Vagina (tissue), 2 donors: ENCODE measurements around the gene STK11. TPM values are rescaled to one million over a fixed set of nuclear protein-coding genes. Genes with fewer than 3 reads are reported as not detected.

Source experiments
- DNase-seq, 2 donors: peaks; one replicate each; pipeline ENCODE4 v3.0.0-alpha.2; 2017; ENCODE audit errors: extremely low spot score in 2 of 2
- H3K27ac ChIP-seq: fragments of 200-600 bp; sonication (generic); one replicate; pipeline ENCODE4 v1.5.1; 2019
- H3K27me3 ChIP-seq: fragments of 200-600 bp; sonication (generic); one replicate; pipeline ENCODE4 v1.5.1; 2019
- H3K36me3 ChIP-seq, 2 donors: fragments of 200-600 bp; sonication (generic); one replicate each; pipeline ENCODE4 v1.5.1; 2017 to 2019
- H3K4me1 ChIP-seq: fragments of 200-600 bp; sonication (generic); one replicate; pipeline ENCODE4 v1.5.1; 2019
- H3K4me3 ChIP-seq, 2 donors: fragments of 200-600 bp; sonication (generic); 1 replicate in 1 of 2; 2 replicates in 1 of 2; pipeline ENCODE4 v1.5.1; 2016 to 2019
- H3K9me3 ChIP-seq: fragments of 200-600 bp; sonication (generic); one replicate; pipeline ENCODE4 v1.5.1; 2019
- POLR2A ChIP-seq, 2 donors: fragments of 450-650 bp; IDR thresholded peaks; one replicate each; pipeline ENCODE4 v1.6.1; 2017; ENCODE audit warnings: antibody characterized with exemption in 2 of 2, mild to moderate bottlenecking in 2 of 2, moderate library complexity in 2 of 2
- POLR2AphosphoS5 ChIP-seq, 2 donors: sonication (generic); formaldehyde crosslinking; IDR thresholded peaks; one replicate each; pipeline ENCODE4 v1.9.0; 2017; ENCODE audit warnings: antibody characterized with exemption in 2 of 2, mild to moderate bottlenecking in 2 of 2, low read depth in 1 of 2; ENCODE audit not compliant: insufficient read depth in 1 of 2
- intact Hi-C: fragments of 100-400 bp; cut with DNase I; formaldehyde crosslinking; loops from one replicate; pipeline ENCODE4 v1.15.1; 2023
- total RNA-seq: library from RNA; depleted of rRNA; stranded (reverse); fragments of >200 nt; gene quantifications from one replicate; pipeline ENCODE4 v1.2.3, GENCODE V29; 2016
- TF ChIP-seq, protein P1 (sequence below), 3 experiments: fragments of 450-650 bp in 2 of 3; fragments of 200-600 bp in 1 of 3; sonication (generic) in 1 of 3; IDR thresholded peaks; one replicate each; pipeline ENCODE4 v1.5.1; 2017 to 2019; ENCODE audit warnings: antibody characterized with exemption in 3 of 3, mild to moderate bottlenecking in 2 of 3, moderate library complexity in 2 of 3

Gene STK11
- total RNA-seq, 1 donor from 2014 or later, result 54.5 TPM

DNA sequence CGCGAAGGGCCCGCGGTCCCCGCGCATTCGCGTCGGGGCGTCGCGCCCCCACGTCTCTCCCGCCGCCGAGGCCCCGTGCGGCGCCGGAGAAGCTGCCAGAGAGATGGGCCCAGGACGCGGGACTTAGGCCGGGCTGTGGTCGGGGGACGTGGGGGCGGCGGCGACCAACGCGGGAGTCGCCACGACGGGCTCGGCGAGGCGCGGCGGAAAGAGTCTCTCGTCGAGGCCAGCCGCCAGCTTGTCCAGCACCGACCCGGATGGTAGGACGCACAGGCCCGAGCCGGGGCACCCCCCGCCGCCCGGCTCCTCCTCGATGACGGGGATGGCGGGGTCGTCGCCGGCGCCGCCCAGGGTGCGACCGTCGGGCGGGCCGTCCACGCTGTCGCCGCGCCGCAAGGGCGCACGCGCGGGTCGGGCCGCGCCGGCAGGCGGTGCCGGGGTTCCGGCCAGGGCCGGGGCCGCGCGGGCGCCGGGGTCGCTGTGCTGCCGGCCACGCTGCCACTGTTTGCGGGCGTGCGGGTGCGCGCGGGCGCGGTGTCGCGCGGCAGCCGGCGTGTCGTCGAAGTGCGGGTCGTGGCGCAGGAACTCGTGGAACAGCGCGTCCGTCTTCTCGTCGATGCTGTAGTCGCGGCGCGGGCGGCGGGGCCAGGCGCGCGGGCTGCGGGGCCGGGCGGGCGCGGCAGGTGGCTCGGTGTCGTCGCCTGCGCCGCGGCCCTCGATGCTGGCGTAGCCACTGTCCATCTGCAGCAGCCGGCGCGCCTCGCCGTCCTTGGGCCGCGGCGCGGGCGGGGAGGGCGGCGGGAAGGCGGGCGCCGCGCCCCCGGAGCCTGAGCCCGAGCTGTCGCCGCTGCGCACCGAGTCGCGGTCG lies 23.7 kb downstream of the STK11 start:
- peaks cover 22% of the 10 kb centered on the region for H3K4me1 ChIP-seq
- H3K4me3 ChIP-seq, result no peak overlapping the region
- intact Hi-C loops, result no loop called here
- no peaks in the 10 kb centered on the region for H3K9me3 ChIP-seq
- TF ChIP-seq POLR2A (IDR thresholded peaks at IDR 0.05), result no peak
- TF ChIP-seq, protein P1, sequence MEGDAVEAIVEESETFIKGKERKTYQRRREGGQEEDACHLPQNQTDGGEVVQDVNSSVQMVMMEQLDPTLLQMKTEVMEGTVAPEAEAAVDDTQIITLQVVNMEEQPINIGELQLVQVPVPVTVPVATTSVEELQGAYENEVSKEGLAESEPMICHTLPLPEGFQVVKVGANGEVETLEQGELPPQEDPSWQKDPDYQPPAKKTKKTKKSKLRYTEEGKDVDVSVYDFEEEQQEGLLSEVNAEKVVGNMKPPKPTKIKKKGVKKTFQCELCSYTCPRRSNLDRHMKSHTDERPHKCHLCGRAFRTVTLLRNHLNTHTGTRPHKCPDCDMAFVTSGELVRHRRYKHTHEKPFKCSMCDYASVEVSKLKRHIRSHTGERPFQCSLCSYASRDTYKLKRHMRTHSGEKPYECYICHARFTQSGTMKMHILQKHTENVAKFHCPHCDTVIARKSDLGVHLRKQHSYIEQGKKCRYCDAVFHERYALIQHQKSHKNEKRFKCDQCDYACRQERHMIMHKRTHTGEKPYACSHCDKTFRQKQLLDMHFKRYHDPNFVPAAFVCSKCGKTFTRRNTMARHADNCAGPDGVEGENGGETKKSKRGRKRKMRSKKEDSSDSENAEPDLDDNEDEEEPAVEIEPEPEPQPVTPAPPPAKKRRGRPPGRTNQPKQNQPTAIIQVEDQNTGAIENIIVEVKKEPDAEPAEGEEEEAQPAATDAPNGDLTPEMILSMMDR (IDR thresholded peaks at IDR 0.05), result no peak
- no peak overlapping the region for H3K27ac ChIP-seq
- H3K27me3 ChIP-seq, result no peaks in the 10 kb centered on the region
- DNase-seq, result no peak
- peaks cover 0 to 19% of the 10 kb centered on the region in 2 donors for H3K36me3 ChIP-seq

DNA sequence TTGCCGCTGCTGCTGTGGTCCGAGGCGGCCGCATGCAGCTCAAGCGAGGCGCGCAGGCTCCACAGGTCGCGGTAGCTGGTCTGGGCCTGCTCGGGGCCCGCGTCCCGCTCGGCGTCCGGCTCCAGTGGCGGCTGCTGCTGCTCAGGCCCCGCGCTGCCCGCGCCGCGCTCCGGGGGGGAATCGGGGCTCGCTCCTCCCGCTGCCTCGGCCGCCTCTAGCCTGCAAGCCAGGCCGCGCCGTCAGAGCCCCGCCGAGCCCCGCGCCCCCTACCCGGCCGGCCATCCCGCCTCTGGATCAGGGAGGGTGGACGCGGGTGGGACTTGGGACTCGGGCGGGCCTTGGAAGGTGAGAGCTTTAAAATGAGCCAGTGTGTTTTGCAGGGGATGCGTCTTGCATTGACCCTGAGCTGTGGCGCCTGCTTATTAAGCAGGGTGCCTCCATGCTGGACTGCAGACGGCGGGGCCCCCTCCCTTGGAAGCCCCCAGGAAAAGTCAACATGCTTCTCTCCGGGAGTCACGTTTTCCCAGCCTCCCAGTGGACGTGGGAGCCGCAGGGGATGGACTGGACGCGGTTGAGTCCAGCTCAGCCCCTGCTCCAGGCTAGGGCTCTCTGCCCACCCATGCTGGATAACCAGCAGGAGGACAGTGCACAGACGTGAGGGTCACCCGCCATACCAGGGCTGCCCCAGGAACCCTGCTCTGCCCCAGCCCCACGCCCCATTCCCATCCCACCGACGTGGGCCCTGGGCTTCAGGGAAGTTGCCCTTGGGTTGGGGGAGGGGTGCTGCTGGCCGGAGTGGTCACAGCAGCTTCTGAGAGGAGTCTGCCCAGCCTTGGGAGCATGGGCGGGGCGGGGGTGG lies 24.6 kb downstream of the STK11 start:
- intact Hi-C loops, result no loop called here
- peaks cover 22% of the 10 kb centered on the region for H3K4me1 ChIP-seq
- DNase-seq, result no peak
- no peak overlapping the region for H3K4me3 ChIP-seq
- TF ChIP-seq, protein P1 (IDR thresholded peaks at IDR 0.05), result no peak
- TF ChIP-seq POLR2A (IDR thresholded peaks at IDR 0.05) (no peak), POLR2AphosphoS5 (IDR thresholded peaks at IDR 0.05; ENCODE audit: insufficient read depth in 1 of 2, low read depth in 1 of 2) (no peak)
- H3K27me3 ChIP-seq, result no peaks in the 10 kb centered on the region
- H3K27ac ChIP-seq, result no peak overlapping the region
- peaks cover 0 to 19% of the 10 kb centered on the region in 2 donors for H3K36me3 ChIP-seq
- no peaks in the 10 kb centered on the region for H3K9me3 ChIP-seq

DNA sequence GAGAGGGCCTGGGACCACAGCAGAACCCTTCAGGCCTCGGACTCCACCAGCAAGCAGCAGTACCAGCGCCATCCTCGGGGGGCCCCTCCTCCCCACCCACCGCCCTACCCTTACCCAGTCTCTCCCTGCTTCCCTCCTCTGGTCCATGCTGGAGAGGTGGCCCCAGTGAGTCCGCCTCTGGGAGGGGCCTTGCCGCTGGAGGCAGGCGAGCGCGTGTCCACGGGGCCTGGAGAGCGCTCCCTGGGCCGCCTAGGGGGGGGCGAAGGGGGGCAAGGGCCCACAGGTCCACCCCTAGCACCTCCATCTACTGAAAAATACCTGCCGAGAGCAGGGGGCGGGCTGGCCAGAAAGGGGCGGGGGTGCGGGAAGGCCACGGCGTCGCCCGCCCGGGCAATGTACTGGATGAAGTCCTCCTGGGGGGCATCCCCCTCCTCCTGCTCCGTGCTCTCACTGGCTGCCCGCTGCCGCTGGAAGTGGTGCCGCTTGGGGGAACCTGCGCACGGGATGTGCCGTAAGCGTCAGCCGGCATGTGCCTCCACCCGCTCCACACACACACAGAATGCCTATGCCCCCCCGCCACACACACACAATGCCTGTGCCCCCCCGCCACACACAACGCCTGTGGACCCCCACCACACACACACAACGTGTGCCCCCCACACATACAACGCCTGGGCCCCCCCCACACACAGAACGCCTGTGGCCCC lies 25.4 kb downstream of the STK11 start:
- no peak for TF ChIP-seq POLR2A (IDR thresholded peaks at IDR 0.05)
- TF ChIP-seq POLR2AphosphoS5 (IDR thresholded peaks at IDR 0.05; ENCODE audit: insufficient read depth in 1 of 2, low read depth in 1 of 2), result no peak
- TF ChIP-seq, protein P1 (IDR thresholded peaks at IDR 0.05), result no peak
- Histone ChIP-seq H3K4me3 (no peak overlapping the region), H3K27ac (no peak overlapping the region), H3K27me3 (no peaks in the 10 kb centered on the region), H3K9me3 (no peaks in the 10 kb centered on the region), H3K36me3 (peaks cover 0 to 13% of the 10 kb centered on the region in 2 donors), H3K4me1 (peaks cover 22% of the 10 kb centered on the region)
- intact Hi-C loops, result no loop called here
- no peak for DNase-seq

DNA sequence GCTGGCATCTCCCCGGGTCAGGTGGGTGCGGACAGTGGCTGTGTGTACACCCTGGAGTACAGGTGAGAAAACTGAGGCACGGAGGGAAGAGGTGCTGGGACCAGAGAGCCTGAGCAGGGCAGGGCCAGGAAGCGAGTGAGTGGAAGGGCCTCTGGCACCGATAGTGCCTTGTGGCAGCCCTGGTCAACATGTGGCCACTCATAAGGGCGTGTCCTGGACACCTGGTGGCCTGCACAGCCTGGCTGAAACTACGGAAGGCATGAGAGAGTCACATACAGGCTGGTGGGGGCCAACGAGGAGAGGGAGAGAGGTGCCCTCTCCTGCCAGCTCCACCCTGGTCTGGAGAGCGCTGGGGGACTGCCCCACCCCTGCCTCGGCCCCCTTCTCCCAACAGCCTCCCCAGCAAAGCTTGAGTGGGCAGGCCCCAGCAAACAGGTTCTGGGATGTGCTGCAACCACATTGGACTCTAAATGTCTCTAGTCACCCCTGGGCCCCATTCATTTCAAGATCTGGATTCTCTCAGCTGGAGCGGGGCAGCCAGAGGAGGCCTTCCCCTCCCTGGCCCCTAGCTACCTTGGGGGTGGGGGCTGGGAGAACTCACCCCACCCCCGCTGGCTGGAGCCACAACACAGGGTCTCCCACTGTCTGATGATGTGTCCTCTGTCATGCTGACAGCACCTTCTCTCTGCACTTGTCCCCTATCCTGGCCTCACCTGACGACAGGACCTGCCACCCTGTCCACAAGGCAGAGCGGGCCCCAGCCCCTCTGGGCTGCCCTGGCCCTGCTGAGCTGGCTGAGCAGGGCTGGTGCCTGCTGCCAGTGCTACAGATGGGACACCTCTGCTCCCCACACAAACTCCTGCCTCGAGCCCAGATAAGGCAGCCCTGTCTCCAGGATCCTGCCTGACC lies 26.4 kb downstream of the STK11 start:
- Histone ChIP-seq H3K9me3 (no peaks in the 10 kb centered on the region), H3K36me3 (peaks cover 0 to 3% of the 10 kb centered on the region in 2 donors), H3K27me3 (no peaks in the 10 kb centered on the region), H3K4me3 (no peak overlapping the region), H3K4me1 (peaks cover 25% of the 10 kb centered on the region), H3K27ac (peak overlapping the region; percentile 33)
- no peak for TF ChIP-seq POLR2A (IDR thresholded peaks at IDR 0.05)
- TF ChIP-seq, protein P1 (IDR thresholded peaks at IDR 0.05), result no peak
- TF ChIP-seq POLR2AphosphoS5 (IDR thresholded peaks at IDR 0.05; ENCODE audit: insufficient read depth in 1 of 2, low read depth in 1 of 2), result no peak
- DNase-seq, result no peak
- intact Hi-C loops, result no loop called here
